Activated T-helper 1 cell treated with anti-CD3 and anti-CD28 coated beads, Interleukin-12 subunit alpha, Interleukin-12 subunit beta, Interleukin-2, Interleukin-4 antibody, amounts not matched to agents 30 ng/mL and 10 ng/mL and 1 ng/mL, durations not matched to agents 14 hours and 24 hours and 36 hours (primary cell): ENCODE results near the gene ARHGDIB. TPM values are rescaled to one million over a fixed set of nuclear protein-coding genes. Genes with fewer than 3 reads are reported as not detected.
A peak's percentile ranks its signal among the peaks of the same experiment; 100 is the strongest.

Experiments
- DNase-seq: peaks from one replicate; pipeline ENCODE4 v3.0.0; 2021; ENCODE audit warnings: low spot score
- H3K27ac Mint-ChIP-seq: one replicate; pipeline ENCODE4 v1.8.0; 2021; ENCODE audit warnings: mild to moderate bottlenecking, mixed read lengths
- H3K27me3 Mint-ChIP-seq: one replicate; pipeline ENCODE4 v1.8.0; 2022; ENCODE audit warnings: mild to moderate bottlenecking, moderate library complexity, mixed read lengths; ENCODE audit not compliant: insufficient read depth
- H3K36me3 Mint-ChIP-seq: one replicate; pipeline ENCODE4 v1.8.0; 2021; ENCODE audit warnings: low read depth, mixed read lengths
- H3K4me1 Mint-ChIP-seq: one replicate; pipeline ENCODE4 v1.8.0; 2021; ENCODE audit warnings: low read depth, mixed read lengths
- H3K4me3 Mint-ChIP-seq: one replicate; pipeline ENCODE4 v1.8.0; 2021; ENCODE audit warnings: mild to moderate bottlenecking, moderate library complexity, mixed read lengths
- H3K9me3 Mint-ChIP-seq: one replicate; pipeline ENCODE4 v1.8.0; 2021; ENCODE audit warnings: mixed read lengths
- intact Hi-C: fragments of 100-400 bp; cut with micrococcal nuclease; formaldehyde crosslinking; loops from one replicate; pipeline ENCODE4 v1.15.1; 2024
- total RNA-seq: library from RNA; stranded (reverse); gene quantifications from 2 replicates; pipeline ENCODE4 v1.2.3, GENCODE V29; 2022

ARHGDIB gene
- total RNA-seq, 1 donor from 2014 or later, result 494 TPM

GRCh38 chr12:14935031-14935430, 26.4 kb downstream of the ARHGDIB start:
- no peaks in the 10 kb centered on the region for H3K9me3 Mint-ChIP-seq
- H3K4me3 Mint-ChIP-seq, result no peak overlapping the region
- no peak for DNase-seq
- no peaks in the 10 kb centered on the region for H3K27me3 Mint-ChIP-seq
- H3K4me1 Mint-ChIP-seq, result peaks cover 4% of the 10 kb centered on the region
- H3K27ac Mint-ChIP-seq, result no peak overlapping the region
- peaks cover 51% of the 10 kb centered on the region for H3K36me3 Mint-ChIP-seq
- intact Hi-C loops, result loop anchor here (5.0 kb wide), 1 partner anchor 88 kb away; no protein-coding TSS in a partner anchor

- no peak for DNase-seq
- no peak overlapping the region for H3K4me3 Mint-ChIP-seq
- intact Hi-C loops, result no loop called here
- H3K27me3 Mint-ChIP-seq, result no peaks in the 10 kb centered on the region
- H3K27ac Mint-ChIP-seq, result no peak overlapping the region
- peaks cover 46% of the 10 kb centered on the region for H3K36me3 Mint-ChIP-seq
- peaks cover 4% of the 10 kb centered on the region for H3K4me1 Mint-ChIP-seq
- no peaks in the 10 kb centered on the region for H3K9me3 Mint-ChIP-seq
These were observed 26.9 kb downstream of the ARHGDIB start for GRCh38 chr12:14934511-14934910.

GRCh38 chr12:14931791-14932560, 29.4 kb downstream of the ARHGDIB start:
- H3K9me3 Mint-ChIP-seq, result no peaks in the 10 kb centered on the region
- no peak for DNase-seq
- peaks cover 44% of the 10 kb centered on the region for H3K36me3 Mint-ChIP-seq
- H3K4me3 Mint-ChIP-seq, result no peak overlapping the region
- H3K4me1 Mint-ChIP-seq, result no peaks in the 10 kb centered on the region
- H3K27me3 Mint-ChIP-seq, result no peaks in the 10 kb centered on the region
- intact Hi-C loops, result loop anchor here (2.0 kb wide), 1 partner anchor 17 kb away; no protein-coding TSS in a partner anchor
- H3K27ac Mint-ChIP-seq, result no peak overlapping the region

GRCh38 chr12:14931359-14931758, 30.0 kb downstream of the ARHGDIB start:
- Mint-ChIP-seq H3K4me1 (no peaks in the 10 kb centered on the region), H3K27me3 (no peaks in the 10 kb centered on the region), H3K36me3 (peaks cover 45% of the 10 kb centered on the region), H3K27ac (no peak overlapping the region), H3K9me3 (no peaks in the 10 kb centered on the region), H3K4me3 (no peak overlapping the region)
- no peak for DNase-seq
- intact Hi-C loops, result no loop called here

- H3K9me3 Mint-ChIP-seq, result no peaks in the 10 kb centered on the region
- H3K27ac Mint-ChIP-seq, result no peak overlapping the region
- no peak for DNase-seq
- H3K4me3 Mint-ChIP-seq, result no peak overlapping the region
- intact Hi-C loops, result no loop called here
- H3K4me1 Mint-ChIP-seq, result no peaks in the 10 kb centered on the region
- peaks cover 42% of the 10 kb centered on the region for H3K36me3 Mint-ChIP-seq
- H3K27me3 Mint-ChIP-seq, result no peaks in the 10 kb centered on the region
These were observed 31.1 kb downstream of the ARHGDIB start for GRCh38 chr12:14930299-14930698.

GRCh38 chr12:14928931-14929330, 32.5 kb downstream of the ARHGDIB start:
- Mint-ChIP-seq H3K4me1 (no peaks in the 10 kb centered on the region), H3K27me3 (no peaks in the 10 kb centered on the region), H3K4me3 (no peak overlapping the region), H3K27ac (no peak overlapping the region), H3K36me3 (peaks cover 37% of the 10 kb centered on the region), H3K9me3 (no peaks in the 10 kb centered on the region)
- DNase-seq, result no peak
- intact Hi-C loops, result no loop called here

- H3K27ac Mint-ChIP-seq, result no peak overlapping the region
- H3K27me3 Mint-ChIP-seq, result no peaks in the 10 kb centered on the region
- H3K4me1 Mint-ChIP-seq, result no peaks in the 10 kb centered on the region
- no peaks in the 10 kb centered on the region for H3K9me3 Mint-ChIP-seq
- no peak overlapping the region for H3K4me3 Mint-ChIP-seq
- H3K36me3 Mint-ChIP-seq, result peaks cover 27% of the 10 kb centered on the region
- no peak for DNase-seq
- intact Hi-C loops, result no loop called here
These were observed 34.1 kb downstream of the ARHGDIB start for GRCh38 chr12:14927267-14927666.

GRCh38 chr12:14924541-14924940, 36.9 kb downstream of the ARHGDIB start:
- Mint-ChIP-seq H3K36me3 (peaks cover 31% of the 10 kb centered on the region), H3K27ac (no peak overlapping the region), H3K27me3 (no peaks in the 10 kb centered on the region), H3K4me3 (no peak overlapping the region), H3K9me3 (no peaks in the 10 kb centered on the region), H3K4me1 (peaks cover 18% of the 10 kb centered on the region)
- DNase-seq, result no peak
- intact Hi-C loops, result no loop called here

- Mint-ChIP-seq H3K4me3 (no peak overlapping the region), H3K27ac (peak overlapping the region; percentile 25), H3K36me3 (peaks cover 35% of the 10 kb centered on the region), H3K4me1 (peaks cover 22% of the 10 kb centered on the region), H3K9me3 (no peaks in the 10 kb centered on the region), H3K27me3 (no peaks in the 10 kb centered on the region)
- no peak for DNase-seq
- intact Hi-C loops, result no loop called here
These were observed 37.5 kb downstream of the ARHGDIB start for GRCh38 chr12:14923944-14924343.

GRCh38 chr12:14921218-14921617, 40.2 kb downstream of the ARHGDIB start:
- H3K9me3 Mint-ChIP-seq, result no peaks in the 10 kb centered on the region
- H3K27ac Mint-ChIP-seq, result peak overlapping the region; percentile 22
- intact Hi-C loops, result no loop called here
- peaks cover 44% of the 10 kb centered on the region for H3K36me3 Mint-ChIP-seq
- H3K4me1 Mint-ChIP-seq, result peaks cover 22% of the 10 kb centered on the region
- no peaks in the 10 kb centered on the region for H3K27me3 Mint-ChIP-seq
- no peak for DNase-seq
- no peak overlapping the region for H3K4me3 Mint-ChIP-seq

- Mint-ChIP-seq H3K36me3 (peaks cover 48% of the 10 kb centered on the region), H3K27me3 (no peaks in the 10 kb centered on the region), H3K9me3 (no peaks in the 10 kb centered on the region), H3K4me3 (no peak overlapping the region), H3K4me1 (peaks cover 22% of the 10 kb centered on the region), H3K27ac (peak overlapping the region; percentile 22)
- no peak for DNase-seq
- intact Hi-C loops, result no loop called here
These were observed 40.8 kb downstream of the ARHGDIB start for GRCh38 chr12:14920475-14921126.

- no peaks in the 10 kb centered on the region for H3K27me3 Mint-ChIP-seq
- no peak overlapping the region for H3K4me3 Mint-ChIP-seq
- DNase-seq, result no peak
- H3K36me3 Mint-ChIP-seq, result peaks cover 58% of the 10 kb centered on the region
- no peak overlapping the region for H3K27ac Mint-ChIP-seq
- H3K4me1 Mint-ChIP-seq, result peaks cover 22% of the 10 kb centered on the region
- intact Hi-C loops, result no loop called here
- H3K9me3 Mint-ChIP-seq, result no peaks in the 10 kb centered on the region
These were observed 41.9 kb downstream of the ARHGDIB start for GRCh38 chr12:14919455-14919854.

GRCh38 chr12:14915736-14916135, 45.7 kb downstream of the ARHGDIB start:
- Mint-ChIP-seq H3K27ac (no peak overlapping the region), H3K27me3 (no peaks in the 10 kb centered on the region), H3K36me3 (peaks cover 62% of the 10 kb centered on the region), H3K9me3 (no peaks in the 10 kb centered on the region), H3K4me1 (peaks cover 20% of the 10 kb centered on the region), H3K4me3 (no peak overlapping the region)
- DNase-seq, result no peak
- intact Hi-C loops, result no loop called here
